Right forelimb (tissue), 1 donor: ENCODE data around the gene REN.

Source experiments
- DNase-seq: peaks from one replicate; pipeline ENCODE4 v3.0.0-alpha.2; 2018

REN gene

GRCh38 chr1:204166219-204166618 is at the start of gene REN:
TSS of gene REN (minus strand) at chr1:204166337. CDS start at chr1:204166293, 44 bp downstream.
- DNase-seq = no peak

DNA sequence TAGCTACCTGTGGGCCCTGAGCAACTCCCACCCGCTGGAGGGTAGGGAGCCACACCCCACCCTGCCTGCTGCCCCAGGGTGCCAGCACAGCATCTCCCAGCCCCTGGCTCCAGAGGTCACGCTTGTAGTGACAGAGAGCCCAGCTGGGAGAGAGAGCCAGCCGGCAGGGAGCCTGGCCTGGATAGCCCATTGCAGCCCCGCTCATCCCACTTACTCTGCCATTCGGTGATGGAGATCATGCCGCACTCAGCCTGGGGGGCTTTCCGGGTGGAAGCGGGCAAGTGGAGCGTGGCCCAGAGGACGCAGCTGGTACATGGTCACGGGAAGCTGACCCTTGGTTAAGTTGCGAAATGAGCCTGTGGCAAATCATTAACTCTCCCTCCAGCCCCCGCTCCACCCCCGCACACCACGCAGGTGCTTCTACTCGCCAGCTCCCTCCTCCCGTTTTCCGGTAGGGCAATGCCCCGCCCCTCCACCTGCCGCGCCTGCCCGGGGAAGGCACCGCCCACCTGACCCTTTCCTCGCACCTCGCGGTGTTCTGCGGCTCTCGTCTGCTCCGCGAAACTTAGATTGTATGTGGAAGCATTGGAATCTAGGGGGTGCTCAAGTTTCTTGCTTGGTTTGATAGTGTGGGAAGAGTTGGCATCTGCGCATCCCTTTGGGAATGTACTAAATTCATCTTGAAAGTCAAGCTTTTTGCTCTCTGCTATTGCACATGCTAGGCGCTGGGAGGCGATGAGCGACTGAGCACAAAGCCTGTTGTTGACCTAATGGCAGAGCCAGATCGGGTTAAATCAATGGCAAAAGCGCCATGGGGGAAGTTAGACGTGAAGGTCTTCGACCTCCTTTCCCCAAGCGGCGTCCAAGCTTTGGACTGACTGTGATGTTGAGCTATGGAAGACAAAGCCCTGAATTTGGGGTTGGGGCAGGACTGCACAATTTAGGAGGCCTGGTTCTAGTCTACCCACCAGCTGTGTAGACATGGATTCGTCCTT is 47.8 kb upstream of the REN start, which contains the start of gene GOLT1A:
TSS of gene GOLT1A (minus strand) at position 321 of the 995 bp plus-strand sequence. CDS start at position 239, 82 bp downstream.
- no peak for DNase-seq

DNA sequence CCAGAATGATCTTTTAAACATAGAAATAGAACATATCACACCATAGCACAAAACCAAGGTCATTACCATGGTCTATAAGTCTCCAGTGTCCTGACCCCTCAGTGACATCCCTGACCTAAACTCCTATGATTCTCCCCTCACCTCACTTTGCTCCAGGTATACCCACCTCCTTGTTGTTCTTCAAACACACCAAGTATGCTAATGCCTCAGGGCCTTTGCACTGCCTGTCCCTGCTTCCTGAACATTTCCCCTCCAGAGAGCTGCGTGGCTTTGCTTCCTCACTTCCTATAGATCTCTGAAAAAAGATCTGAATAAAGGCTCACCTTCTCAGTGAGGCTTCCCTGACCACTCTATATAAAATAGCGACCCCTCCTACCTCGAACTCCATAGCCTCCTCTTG is 46.6 kb upstream of the REN start:
- no peak for DNase-seq

- no peak for DNase-seq
Measured at GRCh38 chr1:204211046-204211445, 44.9 kb upstream of the REN start.

- peak; percentile 72 for DNase-seq
Measured at GRCh38 chr1:204207136-204207616, 41.0 kb upstream of the REN start.

DNA sequence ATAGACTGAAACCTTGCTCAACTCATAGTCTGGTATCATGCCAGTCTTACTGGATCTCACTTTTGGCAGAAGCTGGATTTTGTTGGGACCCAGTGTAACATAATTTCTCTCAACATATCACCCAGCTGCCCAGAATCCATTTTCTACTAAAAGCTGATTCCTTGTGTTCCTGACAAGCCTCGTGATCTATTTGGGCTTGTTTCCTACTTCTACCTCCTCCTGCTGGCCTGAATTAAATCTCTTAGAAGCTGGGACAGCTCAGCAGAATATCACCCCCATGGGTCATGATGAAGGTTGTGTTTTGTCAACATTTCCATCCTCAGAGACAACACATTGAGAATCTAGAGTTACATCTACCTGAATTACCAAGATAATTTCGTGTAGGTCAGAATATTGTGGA is 40.0 kb upstream of the REN start:
- no peak for DNase-seq

DNA sequence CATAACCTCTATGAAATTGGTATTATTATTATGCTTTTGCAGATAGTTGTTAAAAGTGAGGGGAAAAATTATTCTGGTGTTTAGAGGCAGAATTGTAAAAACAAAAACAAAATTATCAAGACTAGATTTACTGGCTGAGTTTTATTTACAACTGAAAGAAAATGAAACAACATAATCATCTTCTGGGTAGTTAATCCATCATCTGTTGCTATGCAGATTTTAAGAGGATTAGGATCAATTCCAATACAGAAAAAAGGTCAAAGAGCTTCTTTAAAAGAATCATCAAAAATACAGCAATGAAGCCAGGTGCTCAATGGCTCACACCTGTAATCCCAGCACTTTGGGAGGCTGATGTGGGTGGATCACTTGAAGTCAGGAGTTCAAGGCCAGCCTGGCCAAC is 39.3 kb upstream of the REN start:
- DNase-seq = no peak

DNA sequence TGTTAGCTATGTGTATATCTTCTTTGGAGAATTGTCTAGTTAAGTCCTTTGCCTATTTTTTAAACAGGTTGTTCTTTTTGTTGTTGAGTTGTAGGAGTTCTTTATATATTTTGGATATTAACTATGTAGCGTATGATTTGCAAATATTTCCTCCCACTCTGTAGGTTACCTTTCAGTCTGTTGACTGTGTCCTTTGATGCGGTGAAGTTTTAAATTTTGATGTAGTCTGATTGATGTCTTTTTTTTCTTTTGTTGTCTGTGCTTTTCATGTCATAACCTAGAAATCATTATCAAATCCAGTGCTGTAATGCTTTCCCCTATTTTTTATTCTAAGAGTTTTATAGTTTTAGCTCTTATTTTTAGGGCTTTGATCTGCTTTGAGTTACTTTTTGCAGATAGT is 38.8 kb upstream of the REN start:
- no peak for DNase-seq

DNA sequence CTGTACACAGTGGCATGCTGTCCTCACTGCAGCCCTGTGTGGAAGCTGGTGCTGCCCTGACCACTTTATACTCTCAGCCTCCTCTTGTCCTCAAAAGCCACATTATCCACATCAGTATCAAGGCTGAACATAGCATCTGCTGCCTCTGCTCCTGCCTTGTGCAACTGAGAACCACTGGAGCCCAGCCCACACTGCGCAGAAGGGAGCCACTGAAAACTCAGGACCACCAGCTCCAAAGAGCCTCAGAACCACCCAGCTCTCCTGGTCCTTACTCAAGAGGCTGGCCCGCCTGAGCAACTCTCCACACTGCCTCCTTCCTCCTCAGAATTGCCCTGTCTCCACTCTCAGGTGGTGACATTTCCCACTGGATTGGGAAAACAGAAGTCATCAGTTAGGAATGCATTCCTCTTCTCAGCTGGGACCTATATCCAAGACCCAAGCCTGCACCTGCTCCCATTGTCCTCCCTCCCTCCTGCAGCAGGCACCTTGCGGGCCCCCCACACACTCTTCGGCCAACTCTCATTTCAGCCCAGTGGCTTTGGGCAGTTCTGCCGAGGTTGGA is 37.1 kb upstream of the REN start:
- DNase-seq = peak; percentile 24

- DNase-seq = peak; percentile 15
Measured at GRCh38 chr1:204202481-204202880, 36.3 kb upstream of the REN start.

- DNase-seq = peak; percentile 37
Measured at GRCh38 chr1:204201348-204202040, 35.4 kb upstream of the REN start.

GRCh38 chr1:204199579-204199978 is 33.4 kb upstream of the REN start:
- peak; percentile 38 for DNase-seq

DNA sequence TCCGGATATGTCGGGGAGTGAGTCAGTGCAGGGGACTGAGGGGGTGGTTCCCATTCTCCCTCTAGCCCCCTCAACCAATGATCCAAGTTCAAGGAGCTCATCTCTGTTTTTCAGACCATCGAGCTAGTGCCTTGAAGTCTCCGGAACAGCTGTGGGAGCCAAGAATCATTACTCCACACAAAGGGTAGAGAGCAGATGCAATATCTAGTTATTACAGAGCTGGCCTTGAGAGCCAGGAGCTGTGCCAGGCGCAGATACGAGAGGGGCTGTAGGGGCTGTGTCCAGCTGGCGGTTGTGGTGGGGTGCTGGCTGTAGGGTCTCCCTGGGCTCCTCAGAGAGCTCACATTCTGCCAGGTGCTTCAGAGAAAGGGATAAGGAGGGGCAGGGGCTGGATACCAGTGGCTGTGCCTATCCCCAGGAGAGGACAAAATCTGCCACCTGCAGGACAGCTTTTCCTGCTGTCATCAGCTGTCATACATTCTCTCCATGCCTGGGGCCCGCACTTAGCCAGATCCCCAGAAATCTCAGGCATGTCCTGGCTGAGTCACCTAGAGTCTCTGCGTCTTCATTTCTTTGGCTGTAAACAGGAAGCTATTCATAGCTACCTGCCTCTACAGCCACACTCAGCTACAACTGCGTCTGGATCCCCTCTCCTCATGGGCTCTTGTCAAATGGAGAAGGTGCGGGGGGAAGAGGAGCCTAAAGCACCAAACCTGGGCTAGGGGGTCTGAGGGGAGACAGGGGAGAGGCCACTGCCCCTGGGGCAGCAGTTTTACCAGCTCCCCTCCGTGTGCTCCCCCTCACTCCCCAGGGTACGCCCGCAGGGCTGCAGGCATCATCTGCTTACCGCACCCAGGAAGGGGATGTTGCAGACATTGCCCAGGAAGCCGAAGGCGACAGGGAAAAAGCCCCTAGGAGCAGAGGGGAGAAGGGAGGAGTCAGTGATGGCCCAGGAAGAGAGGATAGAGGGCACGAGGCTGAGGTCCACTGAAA is 32.5 kb upstream of the REN start:
- peak; percentile 39 for DNase-seq

DNA sequence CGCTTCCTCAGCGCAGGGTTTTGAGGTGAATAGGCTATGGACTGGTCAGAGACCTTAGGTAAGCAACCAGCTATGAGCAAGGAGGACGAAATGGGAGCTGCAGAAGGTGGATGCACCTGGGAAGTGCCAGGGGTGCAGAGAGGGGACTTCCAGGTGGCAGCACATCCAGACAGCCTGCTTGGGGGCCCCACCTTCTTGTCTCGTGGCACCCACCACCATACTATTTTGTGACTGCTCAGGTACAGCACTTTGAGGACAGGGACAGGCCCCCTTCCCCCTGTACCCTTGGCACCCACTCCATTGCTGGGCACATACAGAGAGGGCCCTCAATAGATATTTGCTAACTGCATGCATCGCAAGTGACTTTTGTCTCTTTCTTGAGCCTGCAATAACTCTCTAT is 30.9 kb upstream of the REN start:
- DNase-seq = peak; percentile 27

DNA sequence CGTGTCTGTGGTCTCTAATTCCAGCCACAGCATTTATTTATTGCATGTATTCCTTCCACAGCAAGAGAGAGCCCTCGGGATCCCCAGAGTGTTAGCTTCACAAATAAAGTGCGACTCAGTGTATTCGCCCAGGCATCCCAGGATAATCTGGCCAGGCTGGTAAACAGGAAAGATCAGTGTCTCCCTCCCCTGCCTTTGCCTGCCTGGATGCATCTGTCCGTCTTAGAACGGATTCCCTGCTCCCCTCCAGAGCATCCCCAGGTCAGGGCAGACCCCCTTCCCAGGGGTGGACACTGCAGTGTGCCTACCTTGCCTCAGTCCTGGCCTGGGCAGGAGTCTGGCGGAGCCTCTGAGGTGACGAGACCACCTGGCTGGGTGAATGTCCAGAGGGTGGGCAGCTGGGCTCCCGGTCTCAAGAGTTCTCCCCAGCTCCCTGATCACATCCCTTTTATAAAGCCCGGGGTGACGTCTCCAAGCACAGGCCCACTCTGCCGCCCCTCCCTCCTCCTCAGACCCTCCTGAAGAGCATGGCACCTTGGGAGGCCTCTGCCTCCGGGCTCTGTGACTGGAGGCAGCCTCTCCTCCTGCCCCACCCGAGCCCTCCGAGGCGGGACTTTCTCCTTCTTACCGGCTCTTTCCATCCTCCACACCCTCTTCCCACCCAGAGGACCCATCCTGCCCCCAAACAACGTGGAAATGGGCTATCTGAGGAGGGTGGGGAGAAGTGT is 30.1 kb upstream of the REN start, which contains the start of gene KISS1:
TSS of gene KISS1 (minus strand) at position 424 of the 728 bp plus-strand sequence. CDS start 3,615 bp downstream, outside the sequence.
- peak; percentile 33 for DNase-seq

DNA sequence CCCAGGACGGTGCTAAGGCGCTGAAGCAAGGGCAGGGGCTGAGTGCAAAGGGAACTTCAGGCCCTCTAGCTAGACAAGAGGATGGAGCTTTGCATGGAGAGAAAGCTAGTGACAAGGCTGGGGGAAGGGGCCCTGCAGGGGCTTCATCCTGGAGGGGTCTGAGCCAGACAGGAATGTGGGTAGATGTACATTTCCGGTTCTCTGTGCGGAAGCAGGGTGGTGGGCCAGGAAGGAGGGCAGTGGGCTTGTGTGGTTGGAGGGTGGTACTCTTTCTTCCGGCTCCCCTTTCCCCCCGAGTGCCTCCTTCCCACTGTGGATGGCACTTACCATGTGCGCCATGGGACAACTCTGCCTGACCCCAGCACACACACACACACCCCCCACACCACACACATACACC is 28.6 kb upstream of the REN start:
- DNase-seq = peak; percentile 21

DNA sequence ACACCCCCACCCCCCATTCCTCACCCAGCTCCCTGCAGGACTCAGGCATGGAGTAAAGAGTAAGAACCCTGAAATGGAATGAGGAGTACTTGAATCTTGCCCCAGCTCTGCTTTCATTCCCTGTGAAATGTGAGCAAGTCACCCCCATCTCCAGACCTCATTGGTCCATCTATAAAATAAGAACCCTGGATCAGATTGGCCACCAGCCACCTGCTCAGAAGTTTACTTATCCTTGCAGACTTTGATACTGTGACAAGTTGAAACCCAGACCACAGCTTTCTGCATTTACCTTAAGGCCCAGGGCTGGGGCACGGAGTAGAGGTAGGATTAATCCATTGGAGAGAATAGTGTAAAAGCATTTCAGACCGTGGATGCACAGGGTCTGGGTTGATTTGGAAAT is 27.9 kb upstream of the REN start:
- peak; percentile 28 for DNase-seq

GRCh38 chr1:204192589-204193352 is 26.6 kb upstream of the REN start:
- no peak for DNase-seq

DNA sequence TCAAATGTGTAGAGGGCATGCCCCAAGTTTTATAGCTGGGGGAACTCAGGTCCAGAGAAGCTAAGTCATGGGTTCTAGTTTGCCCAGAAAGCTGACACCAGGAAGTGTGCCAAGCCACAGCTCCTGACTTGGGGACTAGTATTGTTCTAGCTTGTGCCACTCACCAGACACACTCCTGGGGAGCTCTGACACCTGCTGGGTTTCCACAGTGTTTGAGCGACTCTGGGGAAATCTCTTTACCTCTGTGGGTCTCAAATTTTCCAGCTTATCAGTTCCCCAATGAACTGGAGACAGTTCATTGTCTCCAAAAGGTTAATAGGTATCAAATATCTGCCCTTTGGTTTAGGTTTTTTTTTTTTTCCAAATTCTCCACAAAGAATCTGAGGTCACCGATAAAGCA is 25.9 kb upstream of the REN start:
- no peak for DNase-seq

- no peak for DNase-seq
Measured at GRCh38 chr1:204191456-204191855, 25.3 kb upstream of the REN start.
